K562 (cell line): Measurements from ENCODE around the gene NIM1K. TPM values are rescaled to one million over a fixed set of nuclear protein-coding genes. Genes with fewer than 3 reads are reported as not detected.

Source experiments
- CREB3L1 ChIP-seq: fragments of 450-650 bp; IDR thresholded peaks from 2 replicates; pipeline ENCODE4 v1.6.1; 2014; ENCODE audit warnings: low read depth, mild to moderate bottlenecking, moderate library complexity, borderline replicate concordance
- ERF ChIP-seq: fragments of 450-650 bp; formaldehyde crosslinking; IDR thresholded peaks from 2 replicates; pipeline ENCODE4 v1.4.0; 2020; ENCODE audit warnings: mild to moderate bottlenecking, mixed read lengths
- ETV1 ChIP-seq: fragments of 450-650 bp; conservative IDR thresholded peaks from 2 replicates; pipeline ENCODE4 v1.6.1; 2016; ENCODE audit warnings: missing genetic modification characterization, control low read depth, low read depth, missing compliant biosample characterization
- GATA2 ChIP-seq: sonication (generic); formaldehyde crosslinking; IDR thresholded peaks from 2 replicates; pipeline ENCODE4 v1.4.0; 2020; ENCODE audit warnings: mild to moderate bottlenecking, missing genetic modification reagents
- HMG20A ChIP-seq: fragments of 450-650 bp; formaldehyde crosslinking; conservative IDR thresholded peaks from 2 replicates; pipeline ENCODE4 v1.4.0; 2020; ENCODE audit warnings: mild to moderate bottlenecking, mixed read lengths
- IRF2 ChIP-seq: sonication (generic); formaldehyde crosslinking; IDR thresholded peaks from 2 replicates; pipeline ENCODE4 v1.8.1; 2022; ENCODE audit warnings: mild to moderate bottlenecking, missing genetic modification reagents
- MEIS2 ChIP-seq: fragments of 450-650 bp; IDR thresholded peaks from 2 replicates; pipeline ENCODE4 v1.6.1; 2014; ENCODE audit warnings: mild to moderate bottlenecking; ENCODE audit not compliant: partially characterized antibody
- PCBP2 ChIP-seq: fragments of 200-400 bp; formaldehyde crosslinking; IDR thresholded peaks from 2 replicates; pipeline ENCODE4 v1.6.1; 2018; ENCODE audit warnings: low read length, low read depth, mild to moderate bottlenecking, moderate library complexity; ENCODE audit not compliant: poor library complexity, severe bottlenecking
- PYGO2 ChIP-seq: fragments of 450-650 bp; IDR thresholded peaks from 2 replicates; pipeline ENCODE4 v1.6.1; 2016; ENCODE audit warnings: mild to moderate bottlenecking, missing genetic modification characterization, moderate library complexity, missing compliant biosample characterization
- SPI1 ChIP-seq: IDR thresholded peaks from 2 replicates; pipeline ENCODE4 v1.6.1; 2011; ENCODE audit warnings: low read depth, low read length, control low read depth, borderline replicate concordance
- SREBF1 ChIP-seq: fragments of 150-350 bp; IDR thresholded peaks from 2 replicates; pipeline ENCODE4 v1.6.1; 2014; ENCODE audit warnings: antibody characterized with exemption, low read depth, low read length, borderline replicate concordance
- STAT5B ChIP-seq: fragments of 250-450 bp; sonication (Bioruptor Pico); IDR thresholded peaks from 2 replicates; pipeline ENCODE4 v1.8.0; 2021; ENCODE audit warnings: mild to moderate bottlenecking, inconsistent platforms
- TBL1XR1 ChIP-seq, 2 experiments: IDR thresholded peaks; 2 replicates each; pipeline ENCODE4 v1.6.1; 2012; ENCODE audit warnings: improper control_type of control experiment in 2 of 2, low read length in 2 of 2, mild to moderate bottlenecking in 1 of 2
- ZBTB2 ChIP-seq: fragments of 450-650 bp; IDR thresholded peaks from 2 replicates; pipeline ENCODE4 v1.6.1; 2016; ENCODE audit warnings: antibody characterized with exemption
- ZBTB49 ChIP-seq: sonication (generic); formaldehyde crosslinking; IDR thresholded peaks from 2 replicates; pipeline ENCODE4 v1.8.0; 2022; ENCODE audit warnings: missing genetic modification reagents, mild to moderate bottlenecking, borderline replicate concordance
- ZMIZ1 ChIP-seq, 2 experiments: fragments of 150-350 bp in 1 of 2; IDR thresholded peaks; 2 replicates each; pipeline ENCODE4 v1.6.1; 2012 to 2016; ENCODE audit warnings: low read depth in 2 of 2, low read length in 2 of 2, mild to moderate bottlenecking in 1 of 2, moderate library complexity in 1 of 2
- ZNF121 ChIP-seq: sonication (generic); formaldehyde crosslinking; conservative IDR thresholded peaks from 2 replicates; pipeline ENCODE4 v1.8.0; 2022; ENCODE audit warnings: missing genetic modification reagents
- ZNF232 ChIP-seq: sonication (generic); formaldehyde crosslinking; IDR thresholded peaks from 2 replicates; pipeline ENCODE4 v1.8.0; 2022; ENCODE audit warnings: mild to moderate bottlenecking, missing genetic modification reagents
- ZNF274 ChIP-seq: IDR thresholded peaks from 2 replicates; pipeline ENCODE4 v1.6.1; 2011; ENCODE audit warnings: low read depth, mild to moderate bottlenecking, low read length, moderate library complexity, borderline replicate concordance
- ZNF551 ChIP-seq: fragments of 250-450 bp; sonication (Bioruptor Pico); IDR thresholded peaks from 2 replicates; pipeline ENCODE4 v1.5.0; 2021; ENCODE audit warnings: mild to moderate bottlenecking, moderate library complexity
- polyA plus RNA-seq, 8 experiments: library from polyadenylated mRNA; depleted of rRNA in 4 of 8; stranded (reverse) in 5 of 8; unstranded in 3 of 8; fragments of >200 nt; fragmentation: Nextera tagmentation in 2 of 8; fragmentation: Illumina TruSeq in 1 of 8; extraction: Ambion mirVana in 2 of 8; extraction: Trizol in 1 of 8; gene quantifications; 2 replicates each; pipeline versions ENCODE4 v1.2.1 to v1.2.3, GENCODE V29; 2011 to 2014; ENCODE audit warnings: inconsistent platforms in 1 of 8, missing spikeins in 1 of 8
- total RNA-seq, 7 experiments: library from RNA; depleted of rRNA in 6 of 7; stranded (reverse); fragments of >200 nt in 6 of 7; fragmentation: Illumina TruSeq in 2 of 7; extraction: Trizol in 2 of 7; gene quantifications; 2 replicates each; pipeline versions ENCODE4 v1.2.1 to v1.2.3, GENCODE V29; 2011 to 2021; ENCODE audit warnings: low replicate concordance in 1 of 7

Gene NIM1K
- total and polyA plus RNA-seq, 9 of the 15 experiments (the other 6 are each of a cell fraction or from before 2014, with no cell fraction given), result 0.03 to 0.34 (median 0.08) TPM; not detected in 3

- no peak for TF ChIP-seq CREB3L1
- no peak for TF ChIP-seq HMG20A (CRISPR knock-in tag)
- no peak for TF ChIP-seq ZBTB2
- no peak for TF ChIP-seq ZNF121 (CRISPR knock-in tag)
- no peak for TF ChIP-seq SREBF1
- TF ChIP-seq ZMIZ1 (IDR thresholded peaks at IDR 0.05; ENCODE audit: low read depth in 2 of 2, low read length in 2 of 2), result no peak
- TF ChIP-seq ZNF551, result no peak
- no peak for TF ChIP-seq ERF (CRISPR knock-in tag)
- no peak for TF ChIP-seq TBL1XR1 (IDR thresholded peaks at IDR 0.05; ENCODE audit: low read length in 2 of 2)
- TF ChIP-seq PCBP2, result no peak
- no peak for TF ChIP-seq ZBTB49
- no peak for TF ChIP-seq ZNF232
- 0 out of 2 replicates have a peak, but pooled peaks have one; percentile 10 for TF ChIP-seq GATA2 (CRISPR knock-in tag)
- TF ChIP-seq IRF2 (CRISPR knock-in tag), result no peak
- TF ChIP-seq MEIS2, result no peak
- TF ChIP-seq SPI1, result no peak
- no peak for TF ChIP-seq ETV1 (tag)
- TF ChIP-seq ZNF274, result no peak
- TF ChIP-seq STAT5B (CRISPR knock-in tag), result no peak
- TF ChIP-seq PYGO2 (tag), result no peak
These were observed 114.0 kb downstream of the NIM1K start (continued) for GRCh38 chr5:43305948-43306565.
